ENCODE measurements around the gene GPNMB.
"Not testable (repeated sequence)": the region's sequence is repeated elsewhere in the genome, so short reads cannot be mapped to it uniquely, and the experiment has no call there.

The GPNMB gene

GRCh38 chr7:23246555-23246954 lies at the start of gene GPNMB:
Gene GPNMB (plus strand): TSS chr7:23246775. CDS start chr7:23246858, 83 bp downstream.
- no peak for DNase-seq

- not testable (repeated sequence) for DNase-seq
Observed at GRCh38 chr7:23197745-23198144, 48.8 kb upstream of the GPNMB start.

GRCh38 chr7:23200331-23200730 lies 46.2 kb upstream of the GPNMB start:
- DNase-seq = no peak

- no peak for DNase-seq
Observed at GRCh38 chr7:23204241-23204640, 42.3 kb upstream of the GPNMB start.

GRCh38 chr7:23205577-23205908 lies 41.0 kb upstream of the GPNMB start:
- DNase-seq = no peak

- no peak for DNase-seq
Observed at GRCh38 chr7:23205909-23206767, 40.4 kb upstream of the GPNMB start.

GRCh38 chr7:23207021-23207420 lies 39.6 kb upstream of the GPNMB start:
- no peak for DNase-seq

GRCh38 chr7:23207884-23208283 lies 38.7 kb upstream of the GPNMB start:
- DNase-seq = no peak

GRCh38 chr7:23208316-23208715 lies 38.3 kb upstream of the GPNMB start:
- no peak for DNase-seq

- DNase-seq = no peak
Observed at GRCh38 chr7:23210506-23210905, 36.1 kb upstream of the GPNMB start.

- DNase-seq = no peak
Observed at GRCh38 chr7:23211589-23211988, 35.0 kb upstream of the GPNMB start.

GRCh38 chr7:23212395-23212794 lies 34.2 kb upstream of the GPNMB start:
- no peak for DNase-seq

- no peak for DNase-seq
Observed at GRCh38 chr7:23212841-23213240, 33.7 kb upstream of the GPNMB start.

GRCh38 chr7:23213755-23214154 lies 32.8 kb upstream of the GPNMB start:
- no peak for DNase-seq

GRCh38 chr7:23214423-23214822 lies 32.2 kb upstream of the GPNMB start:
- no peak for DNase-seq

GRCh38 chr7:23214938-23215337 lies 31.6 kb upstream of the GPNMB start:
- DNase-seq = no peak

GRCh38 chr7:23216021-23216420 lies 30.6 kb upstream of the GPNMB start:
- no peak for DNase-seq

GRCh38 chr7:23218196-23218595 lies 28.4 kb upstream of the GPNMB start:
- DNase-seq = no peak

GRCh38 chr7:23220690-23221305 lies 25.8 kb upstream of the GPNMB start:
- no peak for DNase-seq

GRCh38 chr7:23222439-23223030 lies 24.0 kb upstream of the GPNMB start:
- no peak for DNase-seq

- not testable (repeated sequence) for DNase-seq
Observed at GRCh38 chr7:23224364-23224763, 22.2 kb upstream of the GPNMB start.

GRCh38 chr7:23226844-23227450 lies 19.6 kb upstream of the GPNMB start:
- DNase-seq = no peak

GRCh38 chr7:23228412-23228811 lies 18.2 kb upstream of the GPNMB start:
- DNase-seq = no peak

- DNase-seq = no peak
Observed at GRCh38 chr7:23230641-23231101, 15.9 kb upstream of the GPNMB start.

Measured in NCI-H2029 treated with DMSO at 0.1 percent for 48 hours (cell line).